Neural cell (in vitro differentiated cells): ENCODE measurements around the gene PRPSAP1. TPM values are rescaled to one million over a fixed set of nuclear protein-coding genes. Genes with fewer than 3 reads are reported as not detected.
"Not testable (repeated sequence)": the region's sequence is repeated elsewhere in the genome, so short reads cannot be mapped to it uniquely, and the experiment has no call there.

ENCODE experiments used
- H2AFZ ChIP-seq: fragments of 200-600, 300-800 bp; sonication (generic), shearing (Covaris generic); 2 replicates; pipeline ENCODE4 v1.6.0; 2014; ENCODE audit warnings: low read depth, mild to moderate bottlenecking, antibody characterized with exemption, low read length, moderate library complexity
- H3F3A ChIP-seq: fragments of 200-600 bp; shearing (Covaris generic); 2 replicates; pipeline ENCODE4 v1.6.1; 2016; ENCODE audit warnings: mild to moderate bottlenecking, moderate library complexity, mixed read lengths, antibody characterized with exemption, low read length; ENCODE audit not compliant: insufficient read depth, poor library complexity, severe bottlenecking
- H3K27ac ChIP-seq: fragments of 200-600, 300-800 bp; sonication (generic), shearing (Covaris generic); 2 replicates; pipeline ENCODE4 v1.5.1; 2014; ENCODE audit warnings: mild to moderate bottlenecking, low read length, moderate library complexity
- H3K27me3 ChIP-seq: fragments of 300-800, 200-600 bp; sonication (generic), shearing (Covaris generic); 2 replicates; pipeline ENCODE4 v1.6.0; 2014; ENCODE audit warnings: mild to moderate bottlenecking, low read depth, low read length, moderate library complexity; ENCODE audit not compliant: insufficient read depth
- H3K36me3 ChIP-seq: fragments of 300-800, 200-600 bp; sonication (generic), shearing (Covaris generic); 2 replicates; pipeline ENCODE4 v1.5.1; 2014; ENCODE audit warnings: mild to moderate bottlenecking, antibody characterized with exemption, low read length, moderate library complexity; ENCODE audit not compliant: insufficient read depth
- H3K4me2 ChIP-seq: fragments of 300-800, 200-600 bp; sonication (generic), shearing (Covaris generic); 2 replicates; pipeline ENCODE4 v1.6.0; 2014; ENCODE audit warnings: mild to moderate bottlenecking, low read length
- H3K4me3 ChIP-seq: fragments of 300-800, 200-600 bp; sonication (generic), shearing (Covaris generic); 2 replicates; pipeline ENCODE4 v1.5.1; 2014; ENCODE audit warnings: mild to moderate bottlenecking, low read length, moderate library complexity
- H3K79me2 ChIP-seq: fragments of 200-600 bp; shearing (Covaris generic); replicated peaks from 2 replicates; pipeline ENCODE4 v1.6.0; 2014; ENCODE audit warnings: mild to moderate bottlenecking, low read length, moderate library complexity; ENCODE audit not compliant: insufficient read depth
- H3K9ac ChIP-seq: fragments of 300-800, 200-600 bp; sonication (generic), shearing (Covaris generic); 2 replicates; pipeline ENCODE4 v1.6.1; 2016; ENCODE audit warnings: mild to moderate bottlenecking, low read length, mixed read lengths
- H3K9me2 ChIP-seq: fragments of 200-600 bp; shearing (Covaris generic); 2 replicates; pipeline ENCODE4 v1.6.1; 2016; ENCODE audit warnings: mild to moderate bottlenecking, low read length, mixed read lengths; ENCODE audit not compliant: insufficient read depth
- H3K9me3 ChIP-seq: fragments of 200-600, 300-800 bp; sonication (generic), shearing (Covaris generic); 2 replicates; pipeline ENCODE4 v1.6.1; 2016; ENCODE audit warnings: mild to moderate bottlenecking, mixed run types, low read length, moderate library complexity, mixed read lengths
- H4K20me1 ChIP-seq: fragments of 200-600 bp; shearing (Covaris generic); 2 replicates; pipeline ENCODE4 v1.6.1; 2016; ENCODE audit warnings: mild to moderate bottlenecking, mixed run types; ENCODE audit not compliant: insufficient read depth
- CTCF ChIP-seq: fragments of 450-650 bp; IDR thresholded peaks from 2 replicates; pipeline ENCODE4 v1.5.1; 2014; ENCODE audit warnings: antibody characterized with exemption, mild to moderate bottlenecking, moderate library complexity; ENCODE audit not compliant: poor library complexity, severe bottlenecking
- EP300 ChIP-seq: fragments of 450-650 bp; conservative IDR thresholded peaks from 2 replicates; pipeline ENCODE4 v1.6.1; 2014; ENCODE audit warnings: antibody characterized with exemption, mild to moderate bottlenecking, moderate library complexity; ENCODE audit not compliant: poor library complexity, severe bottlenecking
- EZH2 ChIP-seq: fragments of 200-600, 300-800 bp; shearing (Covaris generic), sonication (generic); IDR thresholded peaks from 2 replicates; pipeline ENCODE4 v1.6.1; 2014; ENCODE audit warnings: antibody characterized with exemption, low read length, borderline replicate concordance, mild to moderate bottlenecking; ENCODE audit not compliant: insufficient read depth, poor library complexity, severe bottlenecking
- MXI1 ChIP-seq: fragments of 450-650 bp; conservative IDR thresholded peaks from 2 replicates; pipeline ENCODE4 v1.6.1; 2014; ENCODE audit warnings: antibody characterized with exemption, mild to moderate bottlenecking; ENCODE audit not compliant: poor library complexity, severe bottlenecking
- POLR2AphosphoS5 ChIP-seq: IDR thresholded peaks from 2 replicates; pipeline ENCODE4 v1.6.1; 2012
- RAD21 ChIP-seq: fragments of 450-650 bp; conservative IDR thresholded peaks from 2 replicates; pipeline ENCODE4 v1.6.1; 2014; ENCODE audit warnings: antibody characterized with exemption, mild to moderate bottlenecking, moderate library complexity
- REST ChIP-seq: IDR thresholded peaks from 2 replicates; pipeline ENCODE4 v1.6.1; 2012; ENCODE audit warnings: borderline replicate concordance
- SMC3 ChIP-seq: fragments of 450-650 bp; conservative IDR thresholded peaks from 2 replicates; pipeline ENCODE4 v1.6.1; 2014; ENCODE audit warnings: antibody characterized with exemption, mild to moderate bottlenecking, moderate library complexity; ENCODE audit not compliant: poor library complexity
- TAF1 ChIP-seq: IDR thresholded peaks from 2 replicates; pipeline ENCODE4 v1.6.1; 2012; ENCODE audit warnings: low read depth
- polyA plus RNA-seq: library from polyadenylated mRNA; depleted of rRNA; stranded (reverse); fragments of >200 nt; gene quantifications from 2 replicates; pipeline ENCODE4 v1.2.3, GENCODE V29; 2014

Gene PRPSAP1
- polyA plus RNA-seq, 1 donor from 2014 or later: 73.8 TPM

- Histone ChIP-seq H3K9me3 (no peaks in the 10 kb centered on the region), H3K9me2 (no peaks in the 10 kb centered on the region), H3K4me3 (no peak overlapping the region), H3K27ac (no peak overlapping the region), H3F3A (no peaks in the 10 kb centered on the region), H3K27me3 (no peaks in the 10 kb centered on the region), H3K36me3 (no peaks in the 10 kb centered on the region), H3K4me2 (no peak overlapping the region), H3K79me2 (peaks cover 9% of the 10 kb centered on the region), H4K20me1 (no peaks in the 10 kb centered on the region), H3K9ac (no peak overlapping the region), H2AFZ (no peak overlapping the region)
- TF ChIP-seq REST (no peak), MXI1 (no peak), EP300 (no peak), CTCF (no peak), TAF1 (no peak), POLR2AphosphoS5 (no peak), SMC3 (no peak), RAD21 (no peak), EZH2 (no peak)
Measured at GRCh38 chr17:76350463-76350862, 3.3 kb downstream of the PRPSAP1 start.

GRCh38 chr17:76346936-76347335 is 6.8 kb downstream of the PRPSAP1 start:
- not testable (repeated sequence) for H4K20me1 ChIP-seq, H3K36me3 ChIP-seq

GRCh38 chr17:76345377-76345974 is 8.2 kb downstream of the PRPSAP1 start:
- H3K9me3 ChIP-seq: no peaks in the 10 kb centered on the region
- no peak overlapping the region for H3K4me2 ChIP-seq
- TF ChIP-seq POLR2AphosphoS5 (no peak), SMC3 (no peak), REST (no peak), TAF1 (no peak), MXI1 (no peak), EZH2 (no peak), EP300 (no peak), CTCF (no peak), RAD21 (no peak)
- no peak overlapping the region for H2AFZ ChIP-seq
- H3K27me3 ChIP-seq: no peaks in the 10 kb centered on the region
- no peaks in the 10 kb centered on the region for H3K36me3 ChIP-seq
- no peak overlapping the region for H3K27ac ChIP-seq
- no peak overlapping the region for H3K9ac ChIP-seq
- H4K20me1 ChIP-seq: no peaks in the 10 kb centered on the region
- H3K9me2 ChIP-seq: no peaks in the 10 kb centered on the region
- H3K79me2 ChIP-seq: no peaks in the 10 kb centered on the region
- no peaks in the 10 kb centered on the region for H3F3A ChIP-seq
- no peak overlapping the region for H3K4me3 ChIP-seq

More at GRCh38 chr17:76346936-76347335, 6.8 kb downstream of the PRPSAP1 start:
- H3K27me3 ChIP-seq, H3K4me3 ChIP-seq, H3K9me3 ChIP-seq, H3K79me2 ChIP-seq, H2AFZ ChIP-seq, H3K27ac ChIP-seq, H3K4me2 ChIP-seq, H3F3A ChIP-seq, H3K9ac ChIP-seq, H3K9me2 ChIP-seq: not testable (repeated sequence)
